ENCODE data around the gene MORN4. TPM values are rescaled to one million over a fixed set of nuclear protein-coding genes. Genes with fewer than 3 reads are reported as not detected.

The MORN4 gene
- total and polyA plus RNA-seq, 2 donors (not counting 3 experiments of a cell fraction or from before 2014, with no cell fraction given) = 12.2 to 13.9 TPM

GRCh38 chr10:97612386-97612785 is 20.9 kb downstream of the MORN4 start:
- Histone ChIP-seq H3K9ac (replicated peaks; ENCODE audit: extremely low read depth, insufficient read depth, low read length) (no peak overlapping the region), H3K36me3 (ENCODE audit: control insufficient read depth in 2 of 2, extremely low read depth in 1 of 2, insufficient read depth in 2 of 2, low read length in 2 of 2) (no peaks in the 10 kb centered on the region), H3K4me2 (ENCODE audit: insufficient read depth, low read length) (no peak overlapping the region), H3K79me2 (ENCODE audit: control insufficient read depth, insufficient read depth, low read length) (no peaks in the 10 kb centered on the region), H2AFZ (ENCODE audit: low read depth, low read length) (peak overlapping the region; percentile 54), H3K9me3 (replicated peaks; ENCODE audit: control insufficient read depth, insufficient read depth, low read length) (no peaks in the 10 kb centered on the region), H3K4me3 (replicated peaks in 1 of 3; ENCODE audit: insufficient read depth in 1 of 3, low read depth in 1 of 3, low read length in 3 of 3) (no peak overlapping the region), H3K27me3 (ENCODE audit: control insufficient read depth in 2 of 2, insufficient read depth in 2 of 2, low read length in 2 of 2) (no peaks in the 10 kb centered on the region), H3K9me1 (replicated peaks; ENCODE audit: control insufficient read depth, extremely low read depth, insufficient read depth, low read length) (no peaks in the 10 kb centered on the region), H3K27ac (ENCODE audit: insufficient read depth, low read depth, low read length) (no peak overlapping the region), H3K4me1 (ENCODE audit: control insufficient read depth, extremely low read depth, insufficient read depth, low read length) (no peaks in the 10 kb centered on the region), H4K20me1 (replicated peaks; ENCODE audit: control insufficient read depth, extremely low read depth, insufficient read depth, low read length) (no peaks in the 10 kb centered on the region)
- FAIRE-seq (peak; percentile 91), DNase-seq (ENCODE audit: low read depth, low spot score) (peak; percentile 71)
- dilution Hi-C loops (cut with MboI; ENCODE audit: extremely low pct_ligation_motif_present, low sequenced_read_pairs) = no loop called here
- ChIA-PET POLR2A (interaction anchor here (1.5 kb wide), 1 partner anchor 40 kb away, joined by 3 read pairs; the partner anchor contains the start of gene ANKRD2), CTCF (interaction anchor here (0.6 to 9.6 kb wide), 21 partner anchors 14 to 229 kb away, joined by 3 to 304 read pairs (median 6); partner anchors contain the start of genes ANKRD2, C10orf62, HOGA1 and PI4K2A)
- TF ChIP-seq CTCF (IDR thresholded peaks at IDR 0.05; ENCODE audit: extremely low read depth in 1 of 2, insufficient read depth in 1 of 2, low read depth in 1 of 2, low read length in 2 of 2) = peak in 1 of 2 donors; percentile 38
- TF ChIP-seq MYC (IDR thresholded peaks at IDR 0.05; ENCODE audit: low read depth, low read length) = no peak
- no TSS peak for BruUV-seq (replicated peaks)
- intact Hi-C loops (cut with micrococcal nuclease) = loop anchor here (1.0 kb wide), 4 partner anchors 40 to 205 kb away; partner anchors contain the start of gene ANKRD2

GRCh38 chr10:97611473-97611872 is 21.8 kb downstream of the MORN4 start:
- TF ChIP-seq GATA2 (IDR thresholded peaks at IDR 0.05; ENCODE audit: insufficient read depth, insufficient read length, low read depth, low read length) = no peak
- no peak for TF ChIP-seq POLR2AphosphoS5 (IDR thresholded peaks at IDR 0.05; ENCODE audit: insufficient read depth, low read depth, low read length)
- no peak for TF ChIP-seq EZH2 (IDR thresholded peaks at IDR 0.05; ENCODE audit: borderline replicate concordance, low read depth, low read length, severe bottlenecking)
- TF ChIP-seq FOS (IDR thresholded peaks at IDR 0.05; ENCODE audit: borderline replicate concordance, insufficient read depth, low read length) = no peak
- no peak for TF ChIP-seq JUN (IDR thresholded peaks at IDR 0.05; ENCODE audit: borderline replicate concordance, insufficient read depth, insufficient read length, low read depth)
- TF ChIP-seq MYC (IDR thresholded peaks at IDR 0.05; ENCODE audit: low read depth, low read length) = no peak
- no peak for TF ChIP-seq POLR2A (IDR thresholded peaks at IDR 0.05; ENCODE audit: low read depth, low read length)
- no peak for TF ChIP-seq MAX (IDR thresholded peaks at IDR 0.05; ENCODE audit: insufficient read depth, insufficient read length)
- no peak for TF ChIP-seq CTCF (IDR thresholded peaks at IDR 0.05; ENCODE audit: extremely low read depth in 1 of 2, insufficient read depth in 1 of 2, low read depth in 1 of 2, low read length in 2 of 2)
- H3K27ac ChIP-seq (ENCODE audit: insufficient read depth, low read depth, low read length) = no peak overlapping the region
- no peak overlapping the region for H2AFZ ChIP-seq (ENCODE audit: low read depth, low read length)
- no peaks in the 10 kb centered on the region for H3K9me1 ChIP-seq (replicated peaks; ENCODE audit: control insufficient read depth, extremely low read depth, insufficient read depth, low read length)
- no peaks in the 10 kb centered on the region for H3K4me1 ChIP-seq (ENCODE audit: control insufficient read depth, extremely low read depth, insufficient read depth, low read length)
- no peaks in the 10 kb centered on the region for H4K20me1 ChIP-seq (replicated peaks; ENCODE audit: control insufficient read depth, extremely low read depth, insufficient read depth, low read length)
- dilution Hi-C loops (cut with MboI; ENCODE audit: extremely low pct_ligation_motif_present, low sequenced_read_pairs) (no loop called here), intact Hi-C loops (cut with micrococcal nuclease) (no loop called here)
- H3K27me3 ChIP-seq (ENCODE audit: control insufficient read depth in 2 of 2, insufficient read depth in 2 of 2, low read length in 2 of 2) = no peaks in the 10 kb centered on the region
- POLR2A ChIA-PET = interaction anchor here (1.5 kb wide), 1 partner anchor 39 kb away, joined by 3 read pairs; the partner anchor contains the start of gene ANKRD2
- FAIRE-seq (no peak), DNase-seq (ENCODE audit: low read depth, low spot score) (no peak)
- no peaks in the 10 kb centered on the region for H3K9me3 ChIP-seq (replicated peaks; ENCODE audit: control insufficient read depth, insufficient read depth, low read length)
- H3K4me3 ChIP-seq (replicated peaks in 1 of 3; ENCODE audit: insufficient read depth in 1 of 3, low read depth in 1 of 3, low read length in 3 of 3) = no peak overlapping the region
- H3K79me2 ChIP-seq (ENCODE audit: control insufficient read depth, insufficient read depth, low read length) = no peaks in the 10 kb centered on the region
- CTCF ChIA-PET = interaction anchor here (1.0 to 9.6 kb wide), 10 partner anchors 26 to 203 kb away, joined by 4 to 304 read pairs (median 14); partner anchors contain the start of genes ANKRD2 and HOGA1
- no TSS peak for BruUV-seq (replicated peaks)
- no peak overlapping the region for H3K9ac ChIP-seq (replicated peaks; ENCODE audit: extremely low read depth, insufficient read depth, low read length)
- H3K4me2 ChIP-seq (ENCODE audit: insufficient read depth, low read length) = no peak overlapping the region
- no peaks in the 10 kb centered on the region for H3K36me3 ChIP-seq (ENCODE audit: control insufficient read depth in 2 of 2, extremely low read depth in 1 of 2, insufficient read depth in 2 of 2, low read length in 2 of 2)

Data from endothelial cell of umbilical vein (primary cell).